HCT116 (cell line): ENCODE results near the gene SPIN1. TPM values are rescaled to one million over a fixed set of nuclear protein-coding genes. Genes with fewer than 3 reads are reported as not detected.

Experiments
- ATAC-seq: fragments of 200-7000 bp; cut with Tn5 transposase; 2 replicates; pipeline ENCODE4 v1.9.1; 2020; ENCODE audit warnings: mild to moderate bottlenecking, moderate library complexity
- BruUV-seq: library from RNA; stranded (reverse); fragments of 400-500 nt; replicated peaks from 2 replicates; lab custom pipeline; 2021; lab: Mats Ljungman, UMichigan
- CTCF ChIA-PET: fragments of 300-600 bp; sonication (Branson Sonifier 250); formaldehyde crosslinking; loops from one replicate; lab custom pipeline; 2021; ENCODE audit warnings: antibody characterized with exemption; lab: Charles Lee
- POLR2A ChIA-PET: fragments of 300-600, 350-600 bp; sonication (Branson Sonifier 250); formaldehyde crosslinking; loops from one replicate; lab custom pipeline; 2021; ENCODE audit warnings: antibody characterized with exemption; lab: Charles Lee
- RAD21 ChIA-PET, 2 experiments: fragments of 300-600 bp; sonication (Branson Sonifier 250); formaldehyde crosslinking; loops; one replicate each; lab custom pipeline; 2023; ENCODE audit warnings: low total read pairs in 2 of 2; ENCODE audit not compliant: uncharacterized antibody in 2 of 2, unreplicated experiment in 2 of 2, low non-redundant PET in 1 of 2; lab: Charles Lee
- DNase-seq: peaks from one replicate; pipeline ENCODE4 v3.0.0-alpha.2; 2010; ENCODE audit warnings: low read depth, low spot score
- H2AFZ ChIP-seq: fragments of 200-600 bp; shearing (Covaris generic), sonication (generic); 2 replicates; pipeline ENCODE4 v1.6.1; 2017; ENCODE audit warnings: low read depth, mixed run types, mixed read lengths, antibody characterized with exemption, low read length; ENCODE audit not compliant: poor library complexity, severe bottlenecking
- H3K27ac ChIP-seq: 2 replicates; pipeline ENCODE4 v1.5.1; 2012; ENCODE audit warnings: low read depth, low read length
- H3K27me3 ChIP-seq: fragments of 200-600 bp; sonication (generic); 2 replicates; pipeline ENCODE4 v1.6.1; 2016; ENCODE audit warnings: mixed run types, low read length, mixed read lengths; ENCODE audit not compliant: insufficient read depth
- H3K36me3 ChIP-seq, 2 experiments: fragments of 200-500 bp in 1 of 2; fragments of 200-600 bp in 1 of 2; sonication (Bioruptor generic) in 1 of 2; sonication (generic) in 1 of 2; 2 replicates each; pipeline versions ENCODE4 v1.5.1 to v1.6.1; 2014 to 2016; ENCODE audit warnings: low read length in 2 of 2, inconsistent platforms in 1 of 2, mixed read lengths in 1 of 2, mixed run types in 1 of 2; ENCODE audit not compliant: insufficient read depth in 2 of 2, control insufficient read depth in 1 of 2
- H3K4me1 ChIP-seq, 2 experiments: fragments of 200-600 bp in 1 of 2; sonication (generic) in 1 of 2; 2 replicates each; pipeline versions ENCODE4 v1.5.1 to v1.6.1; 2012 to 2017; ENCODE audit warnings: low read length in 2 of 2, inconsistent platforms in 1 of 2, mild to moderate bottlenecking in 1 of 2, mixed read lengths in 1 of 2, mixed run types in 1 of 2, moderate library complexity in 1 of 2; ENCODE audit not compliant: insufficient read depth in 2 of 2, control insufficient read depth in 1 of 2
- H3K4me2 ChIP-seq: fragments of 200-600 bp; sonication (generic); 2 replicates; pipeline ENCODE4 v1.6.1; 2017; ENCODE audit warnings: mixed run types, low read length, mixed read lengths
- H3K4me3 ChIP-seq, 2 experiments: fragments of 200-600 bp in 1 of 2; sonication (generic) in 1 of 2; replicated peaks in 1 of 2; 2 replicates each; pipeline ENCODE4 v1.5.1; 2011 to 2016; ENCODE audit warnings: low read length in 2 of 2, control low read depth in 1 of 2, low read depth in 1 of 2, mild to moderate bottlenecking in 1 of 2, mixed read lengths in 1 of 2, mixed run types in 1 of 2
- H3K79me2 ChIP-seq: fragments of 200-600 bp; sonication (generic); 2 replicates; pipeline ENCODE4 v1.6.1; 2017; ENCODE audit warnings: mild to moderate bottlenecking, mixed run types, low read length, moderate library complexity, mixed read lengths; ENCODE audit not compliant: insufficient read depth
- H3K9ac ChIP-seq: fragments of 200-600 bp; sonication (generic); 2 replicates; pipeline ENCODE4 v1.6.1; 2016; ENCODE audit warnings: low read length, mixed read lengths
- H3K9me2 ChIP-seq: fragments of 200-600 bp; sonication (generic), shearing (Covaris generic); 2 replicates; pipeline ENCODE4 v1.6.1; 2017; ENCODE audit warnings: mixed run types, mild to moderate bottlenecking, moderate library complexity; ENCODE audit not compliant: insufficient read depth
- H3K9me3 ChIP-seq, 2 experiments: fragments of 200-500 bp in 1 of 2; fragments of 200-600 bp in 1 of 2; sonication (Bioruptor generic) in 1 of 2; sonication (generic) in 1 of 2; 2 replicates each; pipeline ENCODE4 v1.6.1; 2014 to 2017; ENCODE audit warnings: low read length in 2 of 2, mixed read lengths in 2 of 2, inconsistent platforms in 1 of 2, low read depth in 1 of 2, mild to moderate bottlenecking in 1 of 2, mixed run types in 1 of 2, moderate library complexity in 1 of 2; ENCODE audit not compliant: control insufficient read depth in 1 of 2, insufficient read depth in 1 of 2
- H4K20me1 ChIP-seq: fragments of 200-600 bp; sonication (generic), shearing (Covaris generic); 2 replicates; pipeline ENCODE4 v1.6.1; 2017; ENCODE audit warnings: mixed run types, mild to moderate bottlenecking, moderate library complexity; ENCODE audit not compliant: insufficient read depth
- ATF3 ChIP-seq: IDR thresholded peaks from 2 replicates; pipeline ENCODE4 v1.6.1; 2012
- CBX3 ChIP-seq: IDR thresholded peaks from 2 replicates; pipeline ENCODE4 v1.6.1; 2012; ENCODE audit warnings: low read depth
- CEBPB ChIP-seq: IDR thresholded peaks from 2 replicates; pipeline ENCODE4 v1.6.1; 2012; ENCODE audit warnings: low read depth
- CTCF ChIP-seq, 3 experiments: fragments of 200-600 bp in 1 of 3; sonication (generic) in 1 of 3; IDR thresholded peaks in 2 of 3; conservative IDR thresholded peaks in 1 of 3; 2 replicates each; pipeline ENCODE4 v1.5.1; 2012 to 2017; ENCODE audit warnings: low read depth in 2 of 3, low read length in 2 of 3, antibody characterized with exemption in 1 of 3, borderline replicate concordance in 1 of 3, control low read depth in 1 of 3, mild to moderate bottlenecking in 1 of 3, mixed read lengths in 1 of 3, mixed run types in 1 of 3, moderate library complexity in 1 of 3; ENCODE audit not compliant: insufficient read depth in 1 of 3
- EGR1 ChIP-seq: IDR thresholded peaks from 2 replicates; pipeline ENCODE4 v1.6.1; 2012; ENCODE audit warnings: low read depth
- ELF1 ChIP-seq: IDR thresholded peaks from 2 replicates; pipeline ENCODE4 v1.6.1; 2012; ENCODE audit warnings: low read depth, borderline replicate concordance
- EZH2 ChIP-seq: fragments of 200-600 bp; sonication (generic); IDR thresholded peaks from 2 replicates; pipeline ENCODE4 v1.6.1; 2017; ENCODE audit warnings: antibody characterized with exemption, mixed run types
- EZH2phosphoT487 ChIP-seq: fragments of 200-600 bp; IDR thresholded peaks from 2 replicates; pipeline ENCODE4 v1.6.1; 2018; ENCODE audit warnings: antibody characterized with exemption, borderline replicate concordance
- JUND ChIP-seq: IDR thresholded peaks from 2 replicates; pipeline ENCODE4 v1.6.1; 2012
- MAX ChIP-seq: IDR thresholded peaks from 2 replicates; pipeline ENCODE4 v1.6.1; 2012
- POLR2AphosphoS5 ChIP-seq: IDR thresholded peaks from 2 replicates; pipeline ENCODE4 v1.6.1; 2011; ENCODE audit warnings: mild to moderate bottlenecking, low read depth, low read length, moderate library complexity
- SIN3A ChIP-seq: IDR thresholded peaks from 2 replicates; pipeline ENCODE4 v1.6.1; 2012; ENCODE audit warnings: low read depth
- SRF ChIP-seq: IDR thresholded peaks from 2 replicates; pipeline ENCODE4 v1.6.1; 2012; ENCODE audit warnings: low read depth
- TCF7L2 ChIP-seq: IDR thresholded peaks from 2 replicates; pipeline ENCODE4 v1.7.0; 2011; ENCODE audit warnings: borderline replicate concordance, inconsistent platforms; ENCODE audit not compliant: insufficient read depth, insufficient read length; ENCODE audit errors: extremely low read depth
- ZFX ChIP-seq: fragments of 450-650 bp; IDR thresholded peaks from 2 replicates; pipeline ENCODE4 v1.6.1; 2017
- ZNF274 ChIP-seq: fragments of 200-500 bp; sonication (Bioruptor generic); IDR thresholded peaks from 2 replicates; pipeline ENCODE4 v1.6.1; 2014; ENCODE audit warnings: mild to moderate bottlenecking, low read depth, low read length, inconsistent platforms
- intact Hi-C: fragments of 100-400 bp; cut with micrococcal nuclease; formaldehyde crosslinking; loops from 2 replicates; pipeline ENCODE4 v1.10.0; 2022
- total RNA-seq: library from RNA; stranded (reverse); gene quantifications from one replicate; pipeline ENCODE4 v1.2.1, GENCODE V29; 2021; ENCODE audit not compliant: unreplicated experiment

SPIN1 gene
- total RNA-seq, 1 experiment from 2014 or later, result 74.0 TPM

- ChIA-PET CTCF (no interaction called here), RAD21 (no interaction called here), POLR2A (no interaction called here)
- Histone ChIP-seq H3K27ac (no peak overlapping the region), H3K36me3 (no peaks in the 10 kb centered on the region), H3K4me3 (no peak overlapping the region), H3K9ac (no peak overlapping the region), H3K9me2 (no peaks in the 10 kb centered on the region), H3K4me1 (no peaks in the 10 kb centered on the region), H2AFZ (no peak overlapping the region), H3K79me2 (no peaks in the 10 kb centered on the region), H3K27me3 (no peaks in the 10 kb centered on the region), H3K9me3 (no peaks in the 10 kb centered on the region), H4K20me1 (no peaks in the 10 kb centered on the region), H3K4me2 (no peak overlapping the region)
- ATAC-seq (no peak), DNase-seq (no peak)
- no TSS peak for BruUV-seq
- intact Hi-C loops, result no loop called here
- no peak for TF ChIP-seq CEBPB
- no peak for TF ChIP-seq JUND
- no peak for TF ChIP-seq ATF3
- TF ChIP-seq ZNF274, result no peak
- no peak for TF ChIP-seq EGR1
- no peak for TF ChIP-seq CBX3
- TF ChIP-seq TCF7L2, result no peak
- TF ChIP-seq CTCF (IDR thresholded peaks at IDR 0.05 in 2 of 3, conservative IDR thresholded peaks at IDR 0.05 in 1 of 3; ENCODE audit: borderline replicate concordance in 1 of 3, insufficient read depth in 1 of 3, low read depth in 2 of 3, low read length in 2 of 3), result no peak
- TF ChIP-seq EZH2, result no peak
- no peak for TF ChIP-seq SRF
- no peak for TF ChIP-seq ZFX
- TF ChIP-seq ELF1, result no peak
- TF ChIP-seq POLR2AphosphoS5, result no peak
- TF ChIP-seq MAX, result no peak
- no peak for TF ChIP-seq EZH2phosphoT487
- no peak for TF ChIP-seq SIN3A
Measured at GRCh38 chr9:88502552-88503034, 114.3 kb downstream of the SPIN1 start.
